Activated CD4-positive, alpha-beta T cell treated with anti-CD3 and anti-CD28 coated beads for 36 hours (primary cell): ENCODE results near the gene IGDCC3. TPM values are rescaled to one million over a fixed set of nuclear protein-coding genes. Genes with fewer than 3 reads are reported as not detected.

Experiments used
- ATAC-seq: fragments of 200-7000 bp; cut with Tn5 transposase; one replicate; pipeline ENCODE4 v1.10.0; 2021; ENCODE audit warnings: mild to moderate bottlenecking, moderate library complexity
- CTCF ChIA-PET: fragments of 350-600 bp; sonication (Branson Sonifier 250); formaldehyde crosslinking; loops from one replicate; lab custom pipeline; 2021; ENCODE audit warnings: antibody characterized with exemption; lab: Charles Lee
- POLR2A ChIA-PET: fragments of 350-600 bp; sonication (Branson Sonifier 250); formaldehyde crosslinking; loops from one replicate; lab custom pipeline; 2021; ENCODE audit warnings: antibody characterized with exemption, inconsistent platforms; lab: Charles Lee
- DNase-seq: peaks from one replicate; pipeline ENCODE4 v3.0.0-alpha.2; 2020
- H3K27ac Mint-ChIP-seq: one replicate; pipeline ENCODE4 v1.8.0; 2021; ENCODE audit warnings: mixed read lengths
- H3K27me3 Mint-ChIP-seq: one replicate; pipeline ENCODE4 v1.8.0; 2021; ENCODE audit warnings: mixed read lengths
- H3K36me3 Mint-ChIP-seq: one replicate; pipeline ENCODE4 v1.8.0; 2021; ENCODE audit warnings: low read depth, mixed read lengths
- H3K4me1 Mint-ChIP-seq: one replicate; pipeline ENCODE4 v1.8.0; 2021; ENCODE audit warnings: mixed read lengths
- H3K4me3 Mint-ChIP-seq: one replicate; pipeline ENCODE4 v1.8.0; 2021; ENCODE audit warnings: mild to moderate bottlenecking, moderate library complexity, mixed read lengths
- H3K9me3 Mint-ChIP-seq: one replicate; pipeline ENCODE4 v1.8.0; 2021; ENCODE audit warnings: low read depth, mixed read lengths
- intact Hi-C, 2 experiments: fragments of 100-400 bp; cut with DNase I in 1 of 2; cut with micrococcal nuclease in 1 of 2; formaldehyde crosslinking; loops; one replicate each; pipeline versions ENCODE4 v1.14.2 to v1.15.1; 2022 to 2024; cut with DNase I, micrococcal nuclease
- total RNA-seq, 2 experiments: library from RNA; stranded (reverse); gene quantifications; one replicate each; pipeline ENCODE4 v1.2.3, GENCODE V29; 2021

IGDCC3 gene
- total RNA-seq, 2 experiments from 2014 or later, result not detected

DNA sequence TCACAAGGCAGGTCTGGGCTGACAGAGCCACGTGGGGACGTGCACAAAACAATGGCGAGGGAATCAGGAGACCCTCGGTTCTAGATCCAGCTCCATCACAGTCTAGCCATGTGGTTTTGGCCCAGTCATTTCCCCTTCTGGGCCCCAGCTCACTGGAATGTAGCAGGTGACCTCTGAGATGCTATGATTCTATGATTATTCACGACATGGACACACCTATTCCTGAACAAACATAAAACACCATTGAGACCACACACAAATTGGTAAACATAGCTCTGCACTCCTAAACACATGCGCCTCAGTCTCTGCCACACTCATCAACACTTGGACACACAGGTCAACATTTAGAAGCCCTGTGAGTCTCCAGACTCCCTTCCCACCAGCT lies 36.0 kb upstream of the IGDCC3 start:
- H3K27ac Mint-ChIP-seq, result no peak overlapping the region
- no peaks in the 10 kb centered on the region for H3K9me3 Mint-ChIP-seq
- ChIA-PET CTCF (interaction anchor here (1.4 kb wide), 1 partner anchor 13 kb away, joined by 4 read pairs; no protein-coding TSS in a partner anchor), POLR2A (no interaction called here)
- peaks cover 25% of the 10 kb centered on the region for H3K27me3 Mint-ChIP-seq
- peaks cover 3% of the 10 kb centered on the region for H3K4me1 Mint-ChIP-seq
- H3K36me3 Mint-ChIP-seq, result no peaks in the 10 kb centered on the region
- intact Hi-C loops, result no loop called here
- no peak for ATAC-seq
- DNase-seq, result no peak
- no peak overlapping the region for H3K4me3 Mint-ChIP-seq

DNA sequence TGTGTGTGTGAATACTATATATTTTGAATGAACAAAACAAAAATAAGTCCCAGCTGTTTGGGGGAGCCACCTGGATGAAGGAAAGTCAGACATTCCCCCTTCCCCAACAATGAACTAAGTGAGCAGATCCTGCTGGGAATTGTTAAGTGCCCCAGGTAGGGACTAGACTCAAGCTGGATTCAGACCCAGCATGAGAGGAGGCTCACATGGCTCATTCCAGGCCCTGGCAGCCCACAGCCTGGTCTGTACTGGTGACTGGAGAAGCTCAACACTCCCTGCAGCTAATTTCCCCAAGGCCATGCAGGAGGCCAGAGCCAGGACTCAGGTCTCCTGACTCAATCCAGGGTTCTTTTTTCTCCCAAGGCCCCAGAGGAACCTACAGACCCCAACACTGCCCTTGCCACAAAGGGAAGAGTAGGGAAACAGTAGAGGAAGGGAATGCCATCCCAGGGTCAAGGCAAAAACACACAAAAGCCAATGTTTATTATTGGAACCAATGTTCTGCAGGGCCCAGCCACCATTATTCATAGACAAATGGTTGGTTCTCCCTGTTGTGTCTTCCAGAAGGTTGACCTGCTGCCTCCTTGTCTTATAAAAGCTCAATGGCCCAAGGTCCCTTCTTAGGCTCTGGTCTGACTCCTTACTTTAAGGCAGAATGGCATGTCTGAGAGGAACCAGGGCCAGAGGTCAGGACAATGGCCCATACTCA lies 35.4 kb upstream of the IGDCC3 start:
- POLR2A ChIA-PET, result no interaction called here
- DNase-seq, result no peak
- intact Hi-C loops, result no loop called here
- H3K27me3 Mint-ChIP-seq, result peaks cover 21% of the 10 kb centered on the region
- no peaks in the 10 kb centered on the region for H3K36me3 Mint-ChIP-seq
- no peak for ATAC-seq
- no peaks in the 10 kb centered on the region for H3K9me3 Mint-ChIP-seq
- no peak overlapping the region for H3K27ac Mint-ChIP-seq
- H3K4me3 Mint-ChIP-seq, result no peak overlapping the region
- CTCF ChIA-PET, result interaction anchor here (1.0 to 1.5 kb wide), 3 partner anchors 10 to 28 kb away, joined by 3 to 4 read pairs (median 4); no protein-coding TSS in a partner anchor
- peaks cover 3% of the 10 kb centered on the region for H3K4me1 Mint-ChIP-seq

DNA sequence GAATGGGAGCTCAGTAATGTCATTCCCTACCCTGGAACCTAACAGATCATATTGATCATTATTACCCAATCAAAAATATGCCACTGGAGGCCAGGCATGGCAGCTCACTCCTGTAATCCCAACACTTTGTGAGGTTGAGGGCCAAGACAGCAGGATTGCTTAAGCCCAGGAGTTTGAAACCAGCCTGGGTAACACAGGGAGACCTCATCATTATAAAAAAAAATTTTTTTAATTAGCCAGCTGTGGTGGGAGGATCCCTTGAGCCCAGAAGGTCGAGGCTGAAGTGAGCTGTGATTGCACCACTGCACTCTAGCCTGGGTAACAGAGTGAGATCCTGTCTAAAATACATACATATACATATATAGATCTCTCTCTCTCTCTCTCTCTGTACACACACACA lies 34.8 kb upstream of the IGDCC3 start:
- ATAC-seq, result no peak
- peaks cover 3% of the 10 kb centered on the region for H3K4me1 Mint-ChIP-seq
- ChIA-PET CTCF (interaction anchor here (0.7 to 1.5 kb wide), 3 partner anchors 9 to 27 kb away, joined by 3 to 4 read pairs (median 4); no protein-coding TSS in a partner anchor), POLR2A (no interaction called here)
- no peak overlapping the region for H3K4me3 Mint-ChIP-seq
- no peak overlapping the region for H3K27ac Mint-ChIP-seq
- intact Hi-C loops, result no loop called here
- H3K27me3 Mint-ChIP-seq, result peaks cover 16% of the 10 kb centered on the region
- H3K9me3 Mint-ChIP-seq, result no peaks in the 10 kb centered on the region
- no peaks in the 10 kb centered on the region for H3K36me3 Mint-ChIP-seq
- DNase-seq, result no peak

DNA sequence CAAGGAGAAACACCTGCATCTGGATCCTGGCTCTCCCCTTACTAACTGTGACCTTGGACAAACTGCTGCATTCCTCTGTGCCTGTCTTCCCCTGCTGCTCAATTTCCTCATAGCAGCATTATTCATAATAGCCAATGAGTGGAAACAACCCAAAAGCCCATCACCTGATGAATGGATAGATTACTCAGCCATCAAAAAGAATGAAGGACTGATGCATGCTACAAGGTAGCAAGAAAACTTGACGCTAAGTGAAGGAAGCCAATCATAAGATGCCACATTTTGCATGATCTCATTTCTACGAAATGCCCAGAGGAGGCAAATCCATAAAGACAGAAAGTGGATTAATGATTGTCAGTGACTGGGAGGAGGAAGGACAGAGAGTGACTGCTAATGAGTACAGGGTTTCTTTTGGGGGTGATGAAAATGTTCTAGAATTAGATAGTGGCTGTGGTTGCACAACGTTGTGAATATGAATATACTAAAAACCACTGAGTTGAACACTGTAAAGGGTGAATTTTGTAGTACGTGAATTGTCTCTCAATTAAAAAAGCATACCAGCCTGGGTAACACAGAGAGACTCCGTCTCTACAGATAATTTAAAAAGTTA lies 33.8 kb upstream of the IGDCC3 start:
- CTCF ChIA-PET, result no interaction called here
- DNase-seq, result no peak
- no peak for ATAC-seq
- POLR2A ChIA-PET, result no interaction called here
- H3K27me3 Mint-ChIP-seq, result peaks cover 10% of the 10 kb centered on the region
- H3K27ac Mint-ChIP-seq, result no peak overlapping the region
- H3K9me3 Mint-ChIP-seq, result no peaks in the 10 kb centered on the region
- intact Hi-C loops, result no loop called here
- peaks cover 3% of the 10 kb centered on the region for H3K4me1 Mint-ChIP-seq
- H3K36me3 Mint-ChIP-seq, result no peaks in the 10 kb centered on the region
- no peak overlapping the region for H3K4me3 Mint-ChIP-seq

DNA sequence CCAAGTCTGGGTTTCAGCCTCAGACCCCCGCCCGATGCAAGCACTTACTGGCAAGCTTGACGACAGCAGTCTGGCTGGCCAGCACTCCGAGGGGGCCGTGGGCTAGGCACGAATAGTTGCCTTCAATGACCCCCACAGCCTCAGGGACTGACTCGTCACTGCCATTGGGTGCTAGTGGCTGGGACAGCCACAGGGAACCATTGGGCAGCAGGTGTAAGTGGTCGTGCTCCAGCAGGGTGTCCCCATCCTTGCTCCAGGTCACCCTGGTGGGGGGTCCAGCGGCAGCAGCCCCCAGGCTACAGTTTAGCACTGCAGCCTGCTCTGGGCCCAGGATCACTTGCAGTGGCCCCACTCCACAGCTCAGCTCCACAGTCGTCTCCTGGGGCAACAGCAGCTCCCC lies 33.2 kb upstream of the IGDCC3 start:
- Mint-ChIP-seq H3K27ac (no peak overlapping the region), H3K9me3 (no peaks in the 10 kb centered on the region), H3K4me1 (peaks cover 3% of the 10 kb centered on the region), H3K36me3 (no peaks in the 10 kb centered on the region), H3K4me3 (no peak overlapping the region), H3K27me3 (peaks cover 10% of the 10 kb centered on the region)
- DNase-seq (no peak), ATAC-seq (no peak)
- CTCF ChIA-PET, result no interaction called here
- POLR2A ChIA-PET, result no interaction called here
- intact Hi-C loops, result no loop called here

DNA sequence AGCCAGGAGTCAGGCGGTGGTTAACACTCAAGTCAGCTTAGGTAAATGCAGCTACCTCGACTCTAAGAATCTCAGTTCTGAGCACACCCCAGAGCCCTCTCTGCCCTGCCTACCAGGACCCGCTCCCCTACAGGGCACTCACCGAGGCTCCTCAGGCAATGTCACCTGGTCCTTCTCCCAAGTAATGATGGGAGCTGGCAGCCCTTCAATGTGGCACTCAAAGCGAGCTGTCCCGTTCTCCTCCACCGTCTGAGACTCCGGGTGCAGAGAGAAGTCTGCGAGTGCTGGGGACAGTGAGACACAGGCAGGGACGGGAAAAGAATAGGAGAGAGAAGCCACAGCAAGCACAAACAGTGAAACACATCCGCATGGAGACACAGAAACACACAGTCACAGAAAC lies 32.2 kb upstream of the IGDCC3 start:
- H3K27ac Mint-ChIP-seq, result no peak overlapping the region
- peaks cover 3% of the 10 kb centered on the region for H3K4me1 Mint-ChIP-seq
- intact Hi-C loops, result no loop called here
- peaks cover 9% of the 10 kb centered on the region for H3K27me3 Mint-ChIP-seq
- POLR2A ChIA-PET, result no interaction called here
- ATAC-seq (no peak), DNase-seq (no peak)
- CTCF ChIA-PET, result interaction anchor here (1.3 kb wide), 1 partner anchor 31 kb away, joined by 3 read pairs; no protein-coding TSS in a partner anchor
- H3K4me3 Mint-ChIP-seq, result no peak overlapping the region
- no peaks in the 10 kb centered on the region for H3K36me3 Mint-ChIP-seq
- no peaks in the 10 kb centered on the region for H3K9me3 Mint-ChIP-seq

DNA sequence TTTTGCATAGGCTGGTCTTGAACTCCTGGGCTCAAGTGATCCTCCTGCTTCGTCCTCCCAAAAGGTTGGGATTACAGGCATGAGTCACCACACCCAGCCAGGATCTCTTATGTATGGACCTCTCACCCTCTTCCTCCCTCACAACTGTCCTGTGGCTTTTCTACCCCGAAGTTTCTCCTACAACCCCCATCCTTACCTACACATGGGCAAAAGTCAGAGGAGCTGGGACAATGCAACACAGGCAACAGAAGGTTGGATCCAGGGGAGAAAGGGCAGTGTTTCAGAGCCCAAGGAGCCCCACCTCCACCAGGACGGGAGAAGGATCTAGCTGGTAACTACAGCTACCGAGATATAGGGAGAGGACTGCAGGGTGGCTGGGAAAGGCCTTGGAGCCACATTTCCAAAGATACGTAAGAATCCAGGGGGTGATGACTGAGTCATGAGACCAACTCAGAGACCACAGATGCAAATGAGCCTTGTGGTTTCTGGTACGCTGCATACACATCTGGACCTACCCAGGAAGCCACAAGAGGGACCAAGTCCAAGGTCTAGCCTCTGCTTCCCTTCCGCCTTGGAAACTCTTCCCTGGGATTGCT lies 31.3 kb upstream of the IGDCC3 start:
- DNase-seq (no peak), ATAC-seq (peak; percentile 53)
- Mint-ChIP-seq H3K4me1 (peaks cover 3% of the 10 kb centered on the region), H3K27me3 (peaks cover 13% of the 10 kb centered on the region), H3K27ac (no peak overlapping the region), H3K4me3 (no peak overlapping the region), H3K9me3 (no peaks in the 10 kb centered on the region), H3K36me3 (no peaks in the 10 kb centered on the region)
- CTCF ChIA-PET, result interaction anchor here (1.3 kb wide), 1 partner anchor 30 kb away, joined by 3 read pairs; no protein-coding TSS in a partner anchor
- intact Hi-C loops, result no loop called here
- POLR2A ChIA-PET, result no interaction called here

DNA sequence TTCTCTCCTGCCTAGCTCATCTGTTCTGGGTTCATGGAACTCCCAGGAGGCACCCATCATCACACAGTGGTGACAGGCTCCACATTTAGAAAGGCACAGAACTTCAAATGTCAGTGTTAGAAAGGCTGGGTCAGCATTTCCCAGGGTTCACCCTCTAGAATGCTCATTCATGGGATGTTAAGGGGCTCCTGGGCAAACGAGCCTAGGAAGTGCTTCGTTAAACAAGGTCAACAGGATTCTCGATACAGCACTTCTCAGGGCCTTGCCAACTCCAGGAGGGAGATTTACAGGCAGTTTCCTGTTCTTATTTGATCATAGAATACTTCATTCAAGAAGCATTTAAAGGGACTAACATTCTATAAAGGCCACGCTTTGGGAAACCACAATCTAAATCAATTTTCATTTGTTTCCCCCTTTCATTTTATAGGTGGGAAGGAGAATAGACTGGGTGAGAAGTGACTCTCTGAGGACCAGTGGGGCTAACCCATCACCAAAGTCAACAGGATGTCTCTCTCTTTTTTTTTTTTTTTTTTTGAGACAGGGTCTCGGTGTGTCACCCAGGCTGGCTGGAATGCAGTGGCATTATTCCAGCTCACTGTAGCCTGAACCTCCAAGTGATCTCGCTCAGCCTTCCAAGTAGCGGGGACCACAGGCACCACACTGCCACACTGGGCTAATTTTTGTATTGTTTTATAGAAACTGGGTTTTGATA lies 30.7 kb upstream of the IGDCC3 start:
- no peak overlapping the region for H3K4me3 Mint-ChIP-seq
- DNase-seq (no peak), ATAC-seq (no peak)
- intact Hi-C loops, result no loop called here
- POLR2A ChIA-PET, result no interaction called here
- CTCF ChIA-PET, result interaction anchor here (0.7 kb wide), 1 partner anchor 468 kb away, joined by 3 read pairs; no protein-coding TSS in a partner anchor
- H3K9me3 Mint-ChIP-seq, result no peaks in the 10 kb centered on the region
- peaks cover 3% of the 10 kb centered on the region for H3K4me1 Mint-ChIP-seq
- no peaks in the 10 kb centered on the region for H3K36me3 Mint-ChIP-seq
- H3K27ac Mint-ChIP-seq, result no peak overlapping the region
- H3K27me3 Mint-ChIP-seq, result peaks cover 13% of the 10 kb centered on the region

DNA sequence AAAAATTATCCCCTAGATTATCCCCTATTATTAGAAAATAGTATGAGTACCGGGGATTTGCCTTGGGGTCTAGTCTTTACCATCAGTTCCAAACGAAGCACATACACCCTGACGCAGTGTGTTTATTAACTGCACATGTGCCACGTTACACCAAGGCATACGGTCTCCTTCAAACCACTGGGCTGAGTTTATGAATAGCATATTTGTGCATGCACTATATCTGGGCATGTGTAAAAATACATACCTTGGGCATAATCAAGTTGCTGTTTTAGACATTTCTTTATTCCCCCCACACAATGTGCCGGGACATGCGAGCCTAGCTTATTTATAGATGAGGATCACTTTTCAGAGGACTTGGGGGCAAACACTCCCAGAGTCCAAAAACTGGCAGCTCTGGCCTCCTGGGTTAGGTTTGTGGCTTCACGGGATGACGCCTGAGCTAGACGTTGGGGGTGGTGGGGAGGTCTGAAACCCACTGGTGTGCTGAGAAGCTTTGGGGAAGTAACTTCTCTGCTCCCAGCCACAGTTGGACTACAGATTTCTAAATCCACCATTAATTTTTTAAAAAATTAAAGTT lies 28.7 kb upstream of the IGDCC3 start:
- H3K36me3 Mint-ChIP-seq, result no peaks in the 10 kb centered on the region
- CTCF ChIA-PET, result interaction anchor here (1.3 to 2.7 kb wide), 2 partner anchors 12 to 85 kb away, joined by 4 to 9 read pairs; no protein-coding TSS in a partner anchor

DNA sequence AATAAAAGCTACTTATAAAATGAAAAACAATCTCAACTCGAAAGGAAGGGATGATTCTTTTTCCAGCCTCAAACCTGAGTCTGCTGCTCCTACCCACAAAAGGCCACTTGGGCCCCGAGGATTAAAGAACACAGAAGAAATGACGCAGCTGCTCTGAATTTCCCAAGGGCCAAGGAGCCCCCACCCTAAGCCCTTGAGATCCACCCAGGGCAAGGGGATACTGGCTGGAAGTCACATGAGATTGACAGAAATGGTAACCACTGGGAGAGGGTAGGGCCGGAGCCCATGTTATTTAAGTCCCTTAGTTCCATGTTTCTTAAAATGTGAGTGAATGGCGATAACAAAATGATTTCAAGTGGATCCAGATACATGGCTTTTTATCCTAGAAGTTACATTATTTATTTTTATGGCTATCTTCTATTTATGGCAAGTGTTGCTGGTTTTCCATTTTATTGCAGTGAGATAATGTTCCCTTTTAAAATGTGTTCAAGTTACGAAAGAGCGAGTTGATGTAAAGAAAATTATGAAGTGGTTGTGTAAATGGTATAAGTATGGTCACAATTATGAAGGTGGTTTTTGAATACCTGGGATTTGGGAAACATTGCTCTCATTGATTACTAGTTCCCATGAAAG lies 28.1 kb upstream of the IGDCC3 start:
- no peak overlapping the region for H3K4me3 Mint-ChIP-seq
- intact Hi-C loops, result no loop called here
- H3K4me1 Mint-ChIP-seq, result peaks cover 3% of the 10 kb centered on the region
- no peaks in the 10 kb centered on the region for H3K9me3 Mint-ChIP-seq
- peaks cover 20% of the 10 kb centered on the region for H3K27me3 Mint-ChIP-seq
- ChIA-PET POLR2A (no interaction called here), CTCF (interaction anchor here (0.9 to 2.7 kb wide), 4 partner anchors 9 to 85 kb away, joined by 4 to 9 read pairs (median 7); no protein-coding TSS in a partner anchor)
- H3K36me3 Mint-ChIP-seq, result no peaks in the 10 kb centered on the region
- H3K27ac Mint-ChIP-seq, result no peak overlapping the region
- ATAC-seq (no peak), DNase-seq (no peak)

More for the DNA sequence above, 28.7 kb upstream of the IGDCC3 start:
- Mint-ChIP-seq H3K27ac (no peak overlapping the region), H3K4me1 (peaks cover 3% of the 10 kb centered on the region), H3K27me3 (peaks cover 17% of the 10 kb centered on the region), H3K4me3 (no peak overlapping the region), H3K9me3 (no peaks in the 10 kb centered on the region)
- ATAC-seq (no peak), DNase-seq (no peak)
- intact Hi-C loops, result no loop called here
- POLR2A ChIA-PET, result no interaction called here
